Esophagus muscularis mucosa (tissue), 4 donors: Measurements from ENCODE around the gene BICD1. TPM values are rescaled to one million over a fixed set of nuclear protein-coding genes. Genes with fewer than 3 reads are reported as not detected.

Source experiments
- DNase-seq: peaks from one replicate; pipeline ENCODE4 v3.0.0-alpha.2; 2017; ENCODE audit errors: extremely low spot score
- H3K27ac ChIP-seq, 4 donors: fragments of 200-600 bp; sonication (generic); replicated peaks in 1 of 4; 1 replicate in 3 of 4; 2 replicates in 1 of 4; pipeline ENCODE4 v1.5.1; 2016 to 2019; ENCODE audit warnings: mild to moderate bottlenecking in 1 of 4
- H3K27me3 ChIP-seq, 4 donors: fragments of 200-600 bp; sonication (generic); one replicate each; pipeline versions ENCODE4 v1.5.1 to v1.6.0; 2016 to 2019
- H3K36me3 ChIP-seq, 4 donors: fragments of 200-600 bp; sonication (generic); one replicate each; pipeline ENCODE4 v1.5.1; 2016 to 2019
- H3K4me1 ChIP-seq, 4 donors: fragments of 200-600 bp; sonication (generic); one replicate each; pipeline ENCODE4 v1.5.1; 2016 to 2019
- H3K4me3 ChIP-seq, 4 donors: fragments of 200-600 bp; sonication (generic); 1 replicate in 2 of 4; 2 replicates in 2 of 4; pipeline ENCODE4 v1.5.1; 2016 to 2019; ENCODE audit warnings: mild to moderate bottlenecking in 4 of 4, moderate library complexity in 1 of 4
- H3K9me3 ChIP-seq, 4 donors: fragments of 200-600 bp; sonication (generic); 1 replicate in 3 of 4; 2 replicates in 1 of 4; pipeline ENCODE4 v1.5.1; 2016 to 2019
- CTCF ChIP-seq, 3 experiments: fragments of 200-600 bp in 2 of 3; fragments of 450-650 bp in 1 of 3; sonication (generic) in 2 of 3; IDR thresholded peaks; one replicate each; pipeline ENCODE4 v1.5.1; 2017 to 2019; ENCODE audit warnings: antibody characterized with exemption in 3 of 3, mild to moderate bottlenecking in 2 of 3, moderate library complexity in 1 of 3
- EP300 ChIP-seq: sonication (generic); formaldehyde crosslinking; IDR thresholded peaks from one replicate; pipeline ENCODE4 v1.6.1; 2017; ENCODE audit warnings: antibody characterized with exemption
- POLR2A ChIP-seq: fragments of 450-650 bp; IDR thresholded peaks from one replicate; pipeline ENCODE4 v1.6.1; 2017; ENCODE audit warnings: antibody characterized with exemption, moderate library complexity, mild to moderate bottlenecking, low read depth
- POLR2AphosphoS5 ChIP-seq, 2 donors: sonication (generic); formaldehyde crosslinking; IDR thresholded peaks; one replicate each; pipeline ENCODE4 v1.6.1; 2017; ENCODE audit warnings: antibody characterized with exemption in 2 of 2
- WGBS: methylation state at CpG from one replicate; pipeline ENCODE4 v1.1.5; 2018; 5-methylcytosine and 5-hydroxymethylcytosine counted together
- intact Hi-C: fragments of 100-400 bp; cut with DNase I; formaldehyde crosslinking; loops from one replicate; pipeline ENCODE4 v1.15.1; 2023
- total RNA-seq, 4 donors: library from RNA; depleted of rRNA; stranded (reverse); fragments of >200 nt; gene quantifications; one replicate each; pipeline versions ENCODE4 v1.1.0 to v1.2.1, GENCODE V29; 2016

BICD1 gene
- total RNA-seq, 4 donors from 2014 or later, result 6.8 to 14.1 (median 10.2) TPM

GRCh38 chr12:32312049-32312670 lies 205.5 kb downstream of the BICD1 start:
- Histone ChIP-seq H3K36me3 (no peaks in the 10 kb centered on the region), H3K4me1 (peaks cover 0 to 5% (median 0%) of the 10 kb centered on the region in 4 donors), H3K9me3 (no peaks in the 10 kb centered on the region), H3K4me3 (no peak overlapping the region), H3K27ac (no peak overlapping the region), H3K27me3 (no peaks in the 10 kb centered on the region)
- DNase-seq, result no peak
- intact Hi-C loops, result loop anchor here (5.0 kb wide), 1 partner anchor 655 kb away; the partner anchor contains the start of gene ETFBKMT
- 95% methylated on average over 2 of the region's 2 CpGs for WGBS
- TF ChIP-seq CTCF (IDR thresholded peaks at IDR 0.05) (peak; percentile 45 to 55 (median 53)), POLR2AphosphoS5 (IDR thresholded peaks at IDR 0.05) (no peak)

- H3K9me3 ChIP-seq, result no peaks in the 10 kb centered on the region
- TF ChIP-seq POLR2A, result no peak
- TF ChIP-seq EP300, result no peak
- TF ChIP-seq POLR2AphosphoS5 (IDR thresholded peaks at IDR 0.05), result no peak
- TF ChIP-seq CTCF (IDR thresholded peaks at IDR 0.05), result no peak
- no peak overlapping the region for H3K4me3 ChIP-seq
- H3K27me3 ChIP-seq, result no peaks in the 10 kb centered on the region
- H3K27ac ChIP-seq, result no peak overlapping the region
- no peaks in the 10 kb centered on the region for H3K4me1 ChIP-seq
- DNase-seq, result no peak
- intact Hi-C loops, result no loop called here
- WGBS, result 96% methylated on average over 6 of the region's 7 CpGs
- peaks cover 0 to under 1% (median 0%) of the 10 kb centered on the region in 4 donors for H3K36me3 ChIP-seq
These were observed 215.7 kb downstream of the BICD1 start for GRCh38 chr12:32322354-32322753.

GRCh38 chr12:32331133-32331532 lies 224.5 kb downstream of the BICD1 start:
- no peak for DNase-seq
- Histone ChIP-seq H3K4me3 (no peak overlapping the region), H3K27me3 (no peaks in the 10 kb centered on the region), H3K27ac (no peak overlapping the region), H3K4me1 (no peaks in the 10 kb centered on the region), H3K9me3 (no peaks in the 10 kb centered on the region), H3K36me3 (peaks cover 0 to 16% (median 4%) of the 10 kb centered on the region in 4 donors)
- 90% methylated on average over 2 of the region's 2 CpGs for WGBS
- intact Hi-C loops, result no loop called here
- TF ChIP-seq POLR2AphosphoS5 (IDR thresholded peaks at IDR 0.05), result no peak
- TF ChIP-seq EP300, result no peak
- no peak for TF ChIP-seq POLR2A
- no peak for TF ChIP-seq CTCF (IDR thresholded peaks at IDR 0.05)

- DNase-seq, result no peak
- intact Hi-C loops, result no loop called here
- Histone ChIP-seq H3K9me3 (no peaks in the 10 kb centered on the region), H3K27ac (no peak overlapping the region), H3K27me3 (no peaks in the 10 kb centered on the region), H3K36me3 (peaks cover 0 to 23% (median 7%) of the 10 kb centered on the region in 4 donors), H3K4me1 (no peaks in the 10 kb centered on the region), H3K4me3 (no peak overlapping the region)
- WGBS, result 68% methylated on average over 3 of the region's 3 CpGs
- TF ChIP-seq CTCF (IDR thresholded peaks at IDR 0.05), result no peak
- TF ChIP-seq POLR2A, result no peak
These were observed 225.8 kb downstream of the BICD1 start for GRCh38 chr12:32332446-32332845.

- no peaks in the 10 kb centered on the region for H3K9me3 ChIP-seq
- H3K4me3 ChIP-seq, result no peak overlapping the region
- intact Hi-C loops, result no loop called here
- no peak overlapping the region for H3K27ac ChIP-seq
- H3K27me3 ChIP-seq, result no peaks in the 10 kb centered on the region
- 90% methylated on average over 4 of the region's 4 CpGs for WGBS
- H3K36me3 ChIP-seq, result peaks cover 0 to 24% (median 13%) of the 10 kb centered on the region in 4 donors
- TF ChIP-seq POLR2A, result no peak
- no peak for TF ChIP-seq EP300
- no peak for TF ChIP-seq POLR2AphosphoS5 (IDR thresholded peaks at IDR 0.05)
- TF ChIP-seq CTCF (IDR thresholded peaks at IDR 0.05), result no peak
- no peak for DNase-seq
- H3K4me1 ChIP-seq, result no peaks in the 10 kb centered on the region
These were observed 227.7 kb downstream of the BICD1 start for GRCh38 chr12:32334371-32334777.
